Uterus (tissue), 4 donors: ENCODE measurements around the gene SIM1. TPM values are rescaled to one million over a fixed set of nuclear protein-coding genes. Genes with fewer than 3 reads are reported as not detected.

Experiments used
- DNase-seq, 2 donors: peaks; one replicate each; pipeline ENCODE4 v3.0.0-alpha.2; 2019 to 2020
- H3K27ac ChIP-seq, 2 donors: fragments of 200-600 bp; sonication (generic); 1 replicate in 1 of 2; 2 replicates in 1 of 2; pipeline ENCODE4 v1.5.1; 2016 to 2018
- H3K27me3 ChIP-seq, 2 donors: fragments of 200-600 bp; sonication (generic); one replicate each; pipeline ENCODE4 v1.5.1; 2018 to 2019; ENCODE audit warnings: control low read depth in 1 of 2
- H3K36me3 ChIP-seq, 2 donors: fragments of 200-600 bp; sonication (generic); one replicate each; pipeline ENCODE4 v1.5.1; 2019; ENCODE audit warnings: control low read depth in 1 of 2
- H3K4me1 ChIP-seq, 2 donors: fragments of 200-600 bp; sonication (generic); one replicate each; pipeline ENCODE4 v1.5.1; 2018 to 2019; ENCODE audit warnings: control low read depth in 1 of 2
- H3K4me3 ChIP-seq, 2 donors: fragments of 200-600 bp; sonication (generic); 1 replicate in 1 of 2; 2 replicates in 1 of 2; pipeline ENCODE4 v1.5.1; 2018 to 2019; ENCODE audit warnings: mild to moderate bottlenecking in 1 of 2
- H3K9me3 ChIP-seq, 2 donors: fragments of 200-600 bp; sonication (generic); one replicate each; pipeline ENCODE4 v1.5.1; 2019; ENCODE audit warnings: control low read depth in 1 of 2
- POLR2A ChIP-seq, 2 donors: fragments of 450-650 bp; IDR thresholded peaks; one replicate each; pipeline ENCODE4 v1.6.1; 2016; ENCODE audit warnings: antibody characterized with exemption in 2 of 2, mild to moderate bottlenecking in 1 of 2, moderate library complexity in 1 of 2
- intact Hi-C: fragments of 100-400 bp; cut with DNase I; formaldehyde crosslinking; loops from one replicate; pipeline ENCODE4 v1.15.1; 2023; ENCODE audit warnings: low total_unique reads
- total RNA-seq, 4 donors: library from RNA; depleted of rRNA in 3 of 4; stranded (reverse); fragments of >200 nt in 3 of 4; gene quantifications; one replicate each; pipeline versions ENCODE4 v1.1.0 to v1.2.4, GENCODE V29; 2014 to 2023
- TF ChIP-seq, protein P1 (sequence below), 4 experiments: fragments of 200-600 bp in 2 of 4; fragments of 450-650 bp in 2 of 4; sonication (generic) in 2 of 4; IDR thresholded peaks; one replicate each; pipeline ENCODE4 v1.5.1; 2016 to 2019; ENCODE audit warnings: antibody characterized with exemption in 4 of 4, mild to moderate bottlenecking in 2 of 4, moderate library complexity in 1 of 4
- donor health status: DM: yes; HTN: yes; CAD: no.

SIM1 gene
- total RNA-seq, 4 donors from 2014 or later: under 0.01 TPM; not detected in 3

DNA sequence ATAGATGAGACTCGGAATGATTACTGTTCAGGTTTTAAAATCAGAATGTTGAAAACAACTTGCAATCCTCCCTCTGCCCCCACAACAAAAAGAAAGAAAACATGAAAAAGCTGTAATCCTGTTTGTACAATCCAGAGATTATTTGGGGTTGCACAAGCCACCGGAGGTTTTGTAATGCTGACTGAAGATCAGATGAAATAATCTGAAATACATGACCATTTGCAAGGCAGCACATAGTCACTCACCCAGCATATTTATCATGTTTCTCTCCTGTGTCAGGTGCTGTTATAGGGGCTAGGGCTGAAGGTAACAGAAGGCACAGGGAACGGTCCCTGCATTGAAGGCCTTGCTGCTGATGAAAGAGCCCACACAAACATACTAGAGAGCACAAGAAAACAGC lies 85.3 kb downstream of the SIM1 start:
- DNase-seq: no peak
- no peaks in the 10 kb centered on the region for H3K4me1 ChIP-seq
- H3K9me3 ChIP-seq: no peaks in the 10 kb centered on the region
- intact Hi-C loops: no loop called here
- H3K27me3 ChIP-seq: no peaks in the 10 kb centered on the region
- TF ChIP-seq, protein P1, sequence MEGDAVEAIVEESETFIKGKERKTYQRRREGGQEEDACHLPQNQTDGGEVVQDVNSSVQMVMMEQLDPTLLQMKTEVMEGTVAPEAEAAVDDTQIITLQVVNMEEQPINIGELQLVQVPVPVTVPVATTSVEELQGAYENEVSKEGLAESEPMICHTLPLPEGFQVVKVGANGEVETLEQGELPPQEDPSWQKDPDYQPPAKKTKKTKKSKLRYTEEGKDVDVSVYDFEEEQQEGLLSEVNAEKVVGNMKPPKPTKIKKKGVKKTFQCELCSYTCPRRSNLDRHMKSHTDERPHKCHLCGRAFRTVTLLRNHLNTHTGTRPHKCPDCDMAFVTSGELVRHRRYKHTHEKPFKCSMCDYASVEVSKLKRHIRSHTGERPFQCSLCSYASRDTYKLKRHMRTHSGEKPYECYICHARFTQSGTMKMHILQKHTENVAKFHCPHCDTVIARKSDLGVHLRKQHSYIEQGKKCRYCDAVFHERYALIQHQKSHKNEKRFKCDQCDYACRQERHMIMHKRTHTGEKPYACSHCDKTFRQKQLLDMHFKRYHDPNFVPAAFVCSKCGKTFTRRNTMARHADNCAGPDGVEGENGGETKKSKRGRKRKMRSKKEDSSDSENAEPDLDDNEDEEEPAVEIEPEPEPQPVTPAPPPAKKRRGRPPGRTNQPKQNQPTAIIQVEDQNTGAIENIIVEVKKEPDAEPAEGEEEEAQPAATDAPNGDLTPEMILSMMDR (IDR thresholded peaks at IDR 0.05): no peak
- no peak for TF ChIP-seq POLR2A (IDR thresholded peaks at IDR 0.05)
- no peaks in the 10 kb centered on the region for H3K36me3 ChIP-seq
- no peak overlapping the region for H3K4me3 ChIP-seq
- no peak overlapping the region for H3K27ac ChIP-seq

DNA sequence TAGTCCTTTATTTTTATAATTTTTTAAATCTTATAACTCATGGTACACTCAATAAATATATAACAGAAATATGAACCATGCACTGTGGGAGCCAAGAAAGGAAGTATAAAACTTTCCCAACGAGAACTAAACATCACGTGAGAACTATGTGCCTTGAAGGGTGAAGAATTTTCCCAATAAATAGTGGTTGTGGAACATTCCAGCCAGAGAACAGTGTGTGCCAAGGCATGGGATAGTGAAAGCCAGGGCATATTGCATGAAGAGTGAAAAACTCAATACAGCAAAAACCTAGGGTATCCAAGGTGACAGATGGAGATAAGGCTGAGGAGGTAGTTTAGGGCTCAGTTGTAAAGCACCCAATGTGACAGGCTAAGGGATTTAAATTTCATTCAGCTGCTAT lies 86.1 kb downstream of the SIM1 start:
- Histone ChIP-seq H3K9me3 (no peaks in the 10 kb centered on the region), H3K27ac (no peak overlapping the region), H3K4me1 (no peaks in the 10 kb centered on the region), H3K36me3 (no peaks in the 10 kb centered on the region), H3K27me3 (no peaks in the 10 kb centered on the region), H3K4me3 (no peak overlapping the region)
- DNase-seq: no peak
- TF ChIP-seq POLR2A (IDR thresholded peaks at IDR 0.05): no peak
- TF ChIP-seq, protein P1 (IDR thresholded peaks at IDR 0.05): no peak
- intact Hi-C loops: no loop called here

DNA sequence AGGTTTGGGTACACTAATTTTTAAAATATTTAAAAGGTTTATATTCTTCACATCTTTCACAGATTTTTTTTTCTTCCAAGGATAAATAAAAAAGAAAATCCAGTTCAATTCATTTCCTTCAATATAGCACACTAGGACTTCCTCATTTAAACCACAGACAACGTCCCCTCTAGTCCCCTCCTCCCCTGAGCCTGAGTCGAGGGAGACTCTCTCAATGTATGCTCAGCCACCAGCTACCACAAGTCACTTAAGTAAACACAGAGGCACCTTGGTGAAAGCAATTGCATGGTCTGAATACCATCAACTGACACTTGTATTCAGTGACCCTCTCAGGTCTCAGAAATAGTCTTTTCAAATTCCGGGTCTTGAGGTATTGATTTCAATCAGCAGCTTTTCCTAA lies 88.6 kb downstream of the SIM1 start:
- H3K9me3 ChIP-seq: no peaks in the 10 kb centered on the region
- intact Hi-C loops: no loop called here

DNA sequence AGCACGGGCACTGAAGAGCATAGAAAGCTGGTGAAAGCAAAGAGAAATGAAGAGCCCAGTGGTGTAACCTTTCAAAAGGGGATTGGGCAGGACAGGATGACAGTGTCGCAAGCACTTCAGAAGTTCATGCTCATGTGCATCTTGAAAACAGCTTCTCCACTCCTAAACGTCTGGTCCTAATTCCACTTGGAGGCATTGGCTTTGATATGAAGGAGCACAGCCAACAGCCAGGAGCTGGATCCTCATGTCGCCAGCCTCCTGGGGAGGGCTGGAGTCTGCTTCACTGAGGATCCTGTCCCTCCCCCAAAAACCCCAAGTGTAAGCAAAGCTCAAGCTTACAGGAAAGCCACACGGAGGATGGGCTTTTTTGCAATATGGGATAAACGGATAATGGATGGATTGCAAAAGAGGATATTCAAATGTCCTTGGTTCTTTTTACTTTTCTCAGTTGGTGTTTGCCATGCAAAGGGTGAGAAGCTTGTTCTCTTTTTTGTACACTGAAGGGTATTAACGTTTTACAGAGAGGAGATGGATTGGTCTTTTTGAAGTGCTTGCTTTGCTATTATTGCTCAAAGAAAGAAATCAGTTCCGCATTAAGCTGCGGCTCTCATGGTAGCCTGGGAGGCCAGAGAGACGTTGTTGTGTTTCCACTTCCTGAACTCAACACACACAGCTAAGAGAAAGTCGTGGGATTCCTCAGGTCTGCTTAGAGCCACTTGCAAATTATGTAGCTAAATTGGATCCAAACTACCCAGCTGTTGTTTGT lies 92.2 kb downstream of the SIM1 start:
- no peak overlapping the region for H3K27ac ChIP-seq
- H3K36me3 ChIP-seq: no peaks in the 10 kb centered on the region
- TF ChIP-seq, protein P1 (IDR thresholded peaks at IDR 0.05): no peak
- TF ChIP-seq POLR2A (IDR thresholded peaks at IDR 0.05): no peak
- H3K9me3 ChIP-seq: no peaks in the 10 kb centered on the region
- no peaks in the 10 kb centered on the region for H3K4me1 ChIP-seq
- intact Hi-C loops: no loop called here
- no peak for DNase-seq
- no peak overlapping the region for H3K4me3 ChIP-seq
- no peaks in the 10 kb centered on the region for H3K27me3 ChIP-seq

More for the DNA sequence above, 88.6 kb downstream of the SIM1 start:
- Histone ChIP-seq H3K4me3 (no peak overlapping the region), H3K36me3 (no peaks in the 10 kb centered on the region), H3K27me3 (no peaks in the 10 kb centered on the region), H3K27ac (no peak overlapping the region), H3K4me1 (no peaks in the 10 kb centered on the region)
- no peak for DNase-seq
- TF ChIP-seq, protein P1 (IDR thresholded peaks at IDR 0.05): no peak
- TF ChIP-seq POLR2A (IDR thresholded peaks at IDR 0.05): no peak

DNA sequence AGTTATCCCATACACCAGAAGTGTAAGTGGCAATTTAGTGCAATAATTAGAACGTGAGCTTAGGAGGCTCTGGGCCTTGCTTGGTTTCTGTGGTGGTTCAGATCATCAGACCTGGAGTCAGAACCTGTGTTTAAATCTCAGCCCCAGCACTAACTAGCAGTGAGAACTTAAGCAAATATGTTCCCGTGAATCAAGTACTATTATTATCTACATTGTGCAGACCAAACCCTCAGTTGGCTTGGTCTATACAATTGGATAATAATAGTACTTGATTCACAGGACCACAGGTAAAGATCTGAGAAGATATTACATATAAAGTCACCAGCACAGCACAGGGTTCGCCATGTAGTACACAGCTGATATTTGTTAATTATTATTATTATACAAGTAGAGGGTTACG lies 93.1 kb downstream of the SIM1 start:
- Histone ChIP-seq H3K27ac (no peak overlapping the region), H3K27me3 (no peaks in the 10 kb centered on the region), H3K4me3 (no peak overlapping the region), H3K4me1 (no peaks in the 10 kb centered on the region), H3K9me3 (no peaks in the 10 kb centered on the region), H3K36me3 (no peaks in the 10 kb centered on the region)
- intact Hi-C loops: no loop called here
- TF ChIP-seq, protein P1 (IDR thresholded peaks at IDR 0.05): no peak
- TF ChIP-seq POLR2A (IDR thresholded peaks at IDR 0.05): no peak
- no peak for DNase-seq
